Hepatocyte (in vitro differentiated cells): Measurements from ENCODE around the gene SRC.

Experiments
- EZH2 ChIP-seq: fragments of 200-600 bp; sonication (generic); IDR thresholded peaks from 2 replicates; pipeline ENCODE4 v1.6.1; 2016; ENCODE audit warnings: antibody characterized with exemption, mild to moderate bottlenecking, borderline replicate concordance
- EZH2phosphoT487 ChIP-seq: fragments of 200-600 bp; sonication (generic); IDR thresholded peaks from one replicate; pipeline ENCODE4 v1.6.1; 2018; ENCODE audit warnings: antibody characterized with exemption, mild to moderate bottlenecking, low read depth, moderate library complexity; ENCODE audit not compliant: unreplicated experiment, severe bottlenecking
- TF ChIP-seq, protein P1 (sequence below): fragments of 200-600 bp; sonication (generic); IDR thresholded peaks from 2 replicates; pipeline ENCODE4 v1.5.1; 2016; ENCODE audit warnings: antibody characterized with exemption, mild to moderate bottlenecking; ENCODE audit not compliant: poor library complexity

- TF ChIP-seq, protein P1, sequence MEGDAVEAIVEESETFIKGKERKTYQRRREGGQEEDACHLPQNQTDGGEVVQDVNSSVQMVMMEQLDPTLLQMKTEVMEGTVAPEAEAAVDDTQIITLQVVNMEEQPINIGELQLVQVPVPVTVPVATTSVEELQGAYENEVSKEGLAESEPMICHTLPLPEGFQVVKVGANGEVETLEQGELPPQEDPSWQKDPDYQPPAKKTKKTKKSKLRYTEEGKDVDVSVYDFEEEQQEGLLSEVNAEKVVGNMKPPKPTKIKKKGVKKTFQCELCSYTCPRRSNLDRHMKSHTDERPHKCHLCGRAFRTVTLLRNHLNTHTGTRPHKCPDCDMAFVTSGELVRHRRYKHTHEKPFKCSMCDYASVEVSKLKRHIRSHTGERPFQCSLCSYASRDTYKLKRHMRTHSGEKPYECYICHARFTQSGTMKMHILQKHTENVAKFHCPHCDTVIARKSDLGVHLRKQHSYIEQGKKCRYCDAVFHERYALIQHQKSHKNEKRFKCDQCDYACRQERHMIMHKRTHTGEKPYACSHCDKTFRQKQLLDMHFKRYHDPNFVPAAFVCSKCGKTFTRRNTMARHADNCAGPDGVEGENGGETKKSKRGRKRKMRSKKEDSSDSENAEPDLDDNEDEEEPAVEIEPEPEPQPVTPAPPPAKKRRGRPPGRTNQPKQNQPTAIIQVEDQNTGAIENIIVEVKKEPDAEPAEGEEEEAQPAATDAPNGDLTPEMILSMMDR = no peak
- TF ChIP-seq EZH2 = no peak
- no peak for TF ChIP-seq EZH2phosphoT487
Measured at GRCh38 chr20:37372441-37372840, 26.5 kb downstream of the SRC start.
